GM18499 (cell line): ENCODE data around the gene KCNS3.

Source experiments
- ATAC-seq: cut with Tn5 transposase; IDR thresholded peaks from one replicate; pipeline ENCODE4 v1.9.1; 2021; ENCODE audit warnings: moderate number of reproducible peaks; ENCODE audit not compliant: insufficient read depth, unreplicated experiment

KCNS3 gene

GRCh38 chr2:17981936-17982335, 103.5 kb downstream of the KCNS3 start:
- ATAC-seq = no peak
